ENCODE data around the gene MYO6.

DNA sequence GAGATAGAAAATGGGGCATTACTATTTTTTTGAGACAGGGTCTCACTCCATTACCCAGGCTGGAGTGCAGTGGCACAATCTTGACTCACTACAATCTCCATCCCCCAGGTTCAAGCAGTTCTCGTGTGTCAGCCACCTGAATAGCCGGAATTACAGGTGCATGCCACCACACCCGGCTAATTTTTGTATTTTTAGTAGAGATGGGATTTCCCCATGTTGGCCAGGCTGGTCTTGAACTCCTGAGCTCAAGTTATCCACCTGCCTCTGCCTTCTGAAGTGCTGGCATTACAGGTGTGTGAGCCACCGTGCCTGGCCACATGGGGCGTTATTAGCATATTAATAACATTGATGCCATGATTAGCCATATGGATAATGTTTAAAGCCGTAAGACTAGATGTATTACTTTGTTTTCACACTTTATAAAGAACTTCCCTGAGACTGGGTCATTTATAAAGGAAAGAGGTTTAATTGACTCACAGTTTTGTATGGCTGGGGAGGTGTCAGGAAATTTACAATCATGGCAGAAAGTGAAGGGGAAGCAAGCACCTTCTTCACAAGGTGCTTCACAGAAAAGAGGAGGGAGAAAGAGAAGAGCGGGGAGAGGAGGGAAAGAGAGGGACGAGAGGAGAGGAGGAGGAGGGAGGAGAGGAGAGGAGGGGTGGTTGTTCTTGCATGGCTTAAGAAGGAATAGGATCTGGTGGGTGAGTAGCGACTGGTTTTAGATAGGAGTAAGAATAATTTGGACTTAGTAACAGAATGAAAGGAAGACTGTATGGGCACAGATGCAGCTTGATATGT lies 51.9 kb downstream of the MYO6 start:
- TF ChIP-seq, protein P1, sequence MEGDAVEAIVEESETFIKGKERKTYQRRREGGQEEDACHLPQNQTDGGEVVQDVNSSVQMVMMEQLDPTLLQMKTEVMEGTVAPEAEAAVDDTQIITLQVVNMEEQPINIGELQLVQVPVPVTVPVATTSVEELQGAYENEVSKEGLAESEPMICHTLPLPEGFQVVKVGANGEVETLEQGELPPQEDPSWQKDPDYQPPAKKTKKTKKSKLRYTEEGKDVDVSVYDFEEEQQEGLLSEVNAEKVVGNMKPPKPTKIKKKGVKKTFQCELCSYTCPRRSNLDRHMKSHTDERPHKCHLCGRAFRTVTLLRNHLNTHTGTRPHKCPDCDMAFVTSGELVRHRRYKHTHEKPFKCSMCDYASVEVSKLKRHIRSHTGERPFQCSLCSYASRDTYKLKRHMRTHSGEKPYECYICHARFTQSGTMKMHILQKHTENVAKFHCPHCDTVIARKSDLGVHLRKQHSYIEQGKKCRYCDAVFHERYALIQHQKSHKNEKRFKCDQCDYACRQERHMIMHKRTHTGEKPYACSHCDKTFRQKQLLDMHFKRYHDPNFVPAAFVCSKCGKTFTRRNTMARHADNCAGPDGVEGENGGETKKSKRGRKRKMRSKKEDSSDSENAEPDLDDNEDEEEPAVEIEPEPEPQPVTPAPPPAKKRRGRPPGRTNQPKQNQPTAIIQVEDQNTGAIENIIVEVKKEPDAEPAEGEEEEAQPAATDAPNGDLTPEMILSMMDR (IDR thresholded peaks at IDR 0.05), result no peak
- no peak for TF ChIP-seq POLR2A (IDR thresholded peaks at IDR 0.05)
